Mesothelial cell of epicardium (in vitro differentiated cells): ENCODE data around the gene KLF7. TPM values are rescaled to one million over a fixed set of nuclear protein-coding genes. Genes with fewer than 3 reads are reported as not detected.

Experiments
- DNase-seq, 2 experiments: peaks; one replicate each; pipeline ENCODE4 v3.0.0; 2021; ENCODE audit warnings: low spot score in 2 of 2; ENCODE audit not compliant: unreplicated experiment in 2 of 2
- H3K27ac Mint-ChIP-seq: 2 replicates; pipeline ENCODE4 v1.8.0; 2021; ENCODE audit warnings: mixed read lengths
- H3K27me3 Mint-ChIP-seq: 2 replicates; pipeline ENCODE4 v1.8.0; 2021; ENCODE audit warnings: low read depth, mixed read lengths
- H3K36me3 Mint-ChIP-seq: 2 replicates; pipeline ENCODE4 v1.8.0; 2021; ENCODE audit warnings: mixed read lengths
- H3K4me1 Mint-ChIP-seq: 2 replicates; pipeline ENCODE4 v1.8.0; 2021; ENCODE audit warnings: mixed read lengths
- H3K4me3 Mint-ChIP-seq: 2 replicates; pipeline ENCODE4 v1.8.0; 2021; ENCODE audit warnings: mild to moderate bottlenecking, moderate library complexity, mixed read lengths
- H3K9me3 Mint-ChIP-seq: 2 replicates; pipeline ENCODE4 v1.8.0; 2021; ENCODE audit warnings: mixed read lengths
- CTCF ChIP-seq: fragments of 200-600 bp; sonication (generic); IDR thresholded peaks from one replicate; pipeline ENCODE4 v1.5.0; 2021; ENCODE audit warnings: antibody characterized with exemption; ENCODE audit not compliant: unreplicated experiment
- total RNA-seq: library from RNA; stranded (reverse); gene quantifications from 3 replicates; pipeline ENCODE4 v1.2.1, GENCODE V29; 2021

Gene KLF7
- total RNA-seq, 1 donor from 2014 or later = 17.8 TPM

GRCh38 chr2:207144173-207144785 lies 21.5 kb downstream of the KLF7 start:
- H3K27me3 Mint-ChIP-seq = no peaks in the 10 kb centered on the region
- peak overlapping the region; percentile 52 for H3K27ac Mint-ChIP-seq
- H3K36me3 Mint-ChIP-seq = no peaks in the 10 kb centered on the region
- TF ChIP-seq CTCF = no peak
- peak overlapping the region; percentile 9 for H3K4me3 Mint-ChIP-seq
- no peak for DNase-seq
- no peaks in the 10 kb centered on the region for H3K9me3 Mint-ChIP-seq
- peaks cover 37% of the 10 kb centered on the region for H3K4me1 Mint-ChIP-seq

- Mint-ChIP-seq H3K27ac (peak overlapping the region; percentile 52), H3K36me3 (no peaks in the 10 kb centered on the region), H3K4me3 (peak overlapping the region; percentile 9), H3K4me1 (peaks cover 40% of the 10 kb centered on the region), H3K27me3 (no peaks in the 10 kb centered on the region), H3K9me3 (no peaks in the 10 kb centered on the region)
- no peak for TF ChIP-seq CTCF
- DNase-seq = peak in 1 of 2 experiments; percentile 45
Measured at GRCh38 chr2:207143215-207144172, 22.3 kb downstream of the KLF7 start.

DNA sequence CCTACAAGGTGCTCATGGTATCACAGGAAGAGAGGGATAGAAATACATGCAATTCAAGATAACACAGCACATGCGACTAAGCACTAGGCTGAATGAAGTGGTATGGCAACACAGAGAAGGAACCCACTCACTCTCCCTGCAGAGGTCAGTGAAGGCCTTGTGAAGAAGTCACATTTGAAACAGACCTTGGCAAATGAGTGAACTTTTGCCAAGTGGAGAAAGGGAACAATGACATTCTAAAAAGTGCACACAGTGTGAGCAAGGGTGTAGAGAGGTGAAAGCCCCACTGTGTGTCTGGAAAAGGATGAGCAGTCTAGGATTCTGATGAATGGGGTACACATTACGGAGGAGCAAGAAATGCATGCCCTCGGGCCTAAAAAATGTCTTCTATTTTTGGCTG lies 23.3 kb downstream of the KLF7 start:
- Mint-ChIP-seq H3K4me1 (peaks cover 37% of the 10 kb centered on the region), H3K27me3 (no peaks in the 10 kb centered on the region), H3K9me3 (no peaks in the 10 kb centered on the region), H3K4me3 (no peak overlapping the region), H3K36me3 (no peaks in the 10 kb centered on the region), H3K27ac (no peak overlapping the region)
- TF ChIP-seq CTCF = no peak
- DNase-seq = no peak

- Mint-ChIP-seq H3K9me3 (no peaks in the 10 kb centered on the region), H3K4me3 (no peak overlapping the region), H3K36me3 (no peaks in the 10 kb centered on the region), H3K4me1 (peaks cover 40% of the 10 kb centered on the region), H3K27ac (no peak overlapping the region), H3K27me3 (no peaks in the 10 kb centered on the region)
- TF ChIP-seq CTCF = no peak
- no peak for DNase-seq
Measured at GRCh38 chr2:207141386-207141785, 24.4 kb downstream of the KLF7 start.

DNA sequence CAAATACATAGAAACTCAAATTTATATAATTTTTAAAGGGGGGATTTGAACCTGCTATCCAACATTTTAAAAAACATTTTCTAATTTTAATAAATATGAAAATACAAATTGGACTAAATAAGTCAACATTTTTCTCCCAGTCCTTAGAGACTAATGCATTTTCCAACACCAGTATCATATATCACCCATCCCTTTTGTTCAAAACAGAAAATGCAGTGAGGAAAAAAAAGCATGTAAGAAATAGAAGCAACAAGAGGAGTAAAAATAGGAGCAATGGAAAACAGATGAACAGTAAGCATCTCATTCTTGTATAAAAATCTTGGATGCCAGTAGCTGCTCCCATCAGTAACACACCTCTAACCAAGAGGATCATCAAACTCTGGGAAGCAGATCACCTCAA lies 25.5 kb downstream of the KLF7 start:
- Mint-ChIP-seq H3K4me1 (peaks cover 50% of the 10 kb centered on the region), H3K27ac (no peak overlapping the region), H3K36me3 (no peaks in the 10 kb centered on the region)

More for the DNA sequence above, 25.5 kb downstream of the KLF7 start:
- TF ChIP-seq CTCF = no peak
- no peak for DNase-seq
- Mint-ChIP-seq H3K4me3 (no peak overlapping the region), H3K27me3 (no peaks in the 10 kb centered on the region), H3K9me3 (no peaks in the 10 kb centered on the region)
